Tibial nerve (tissue), 4 donors: ENCODE data around the gene CYP19A1. TPM values are rescaled to one million over a fixed set of nuclear protein-coding genes. Genes with fewer than 3 reads are reported as not detected.

Source experiments
- DNase-seq, 2 donors: peaks; one replicate each; pipeline ENCODE4 v3.0.0-alpha.2; 2019; ENCODE audit warnings: low spot score in 2 of 2
- H3K27ac ChIP-seq, 4 donors: fragments of 200-600 bp; sonication (generic) in 3 of 4; one replicate each; pipeline ENCODE4 v1.5.1; 2017 to 2019; ENCODE audit warnings: mild to moderate bottlenecking in 1 of 4
- H3K27me3 ChIP-seq, 2 donors: fragments of 200-600 bp; sonication (generic) in 1 of 2; one replicate each; pipeline versions ENCODE4 v1.5.1 to v1.6.0; 2017 to 2019
- H3K36me3 ChIP-seq, 3 donors: fragments of 200-600 bp; sonication (generic); one replicate each; pipeline ENCODE4 v1.5.1; 2018 to 2019
- H3K4me1 ChIP-seq, 4 donors: fragments of 200-600 bp; sonication (generic) in 3 of 4; one replicate each; pipeline ENCODE4 v1.5.1; 2017 to 2019
- H3K4me3 ChIP-seq, 4 donors: fragments of 200-600 bp; sonication (generic) in 3 of 4; one replicate each; pipeline ENCODE4 v1.5.1; 2017 to 2019; ENCODE audit warnings: mild to moderate bottlenecking in 1 of 4, moderate library complexity in 1 of 4
- H3K9me3 ChIP-seq, 4 donors: fragments of 200-600 bp; sonication (generic) in 3 of 4; one replicate each; pipeline ENCODE4 v1.5.1; 2017 to 2019
- CTCF ChIP-seq, 5 experiments: fragments of 200-600 bp in 3 of 5; fragments of 450-650 bp in 2 of 5; sonication (generic) in 3 of 5; IDR thresholded peaks; one replicate each; pipeline ENCODE4 v1.5.1; 2016 to 2019; ENCODE audit warnings: antibody characterized with exemption in 5 of 5, mild to moderate bottlenecking in 3 of 5, moderate library complexity in 2 of 5
- EP300 ChIP-seq, 2 donors: sonication (generic); formaldehyde crosslinking; IDR thresholded peaks; one replicate each; pipeline ENCODE4 v1.6.1; 2017; ENCODE audit warnings: antibody characterized with exemption in 2 of 2, mild to moderate bottlenecking in 1 of 2
- POLR2A ChIP-seq, 2 donors: fragments of 450-650 bp; IDR thresholded peaks; one replicate each; pipeline ENCODE4 v1.6.1; 2017; ENCODE audit warnings: antibody characterized with exemption in 2 of 2, mild to moderate bottlenecking in 2 of 2, moderate library complexity in 2 of 2
- WGBS, 2 donors: methylation state at CpG; one replicate each; pipeline ENCODE4 v1.1.5; 2018; 5-methylcytosine and 5-hydroxymethylcytosine counted together
- total RNA-seq, 4 donors: library from RNA; depleted of rRNA; stranded (reverse); fragments of >200 nt; gene quantifications; one replicate each; pipeline ENCODE4 v1.1.0, GENCODE V29; 2016

CYP19A1 gene
- total RNA-seq, 4 donors from 2014 or later: 6.3 to 124 (median 15.6) TPM

- TF ChIP-seq EP300 (IDR thresholded peaks at IDR 0.05) (no peak), CTCF (IDR thresholded peaks at IDR 0.05) (no peak), POLR2A (IDR thresholded peaks at IDR 0.05) (no peak)
- DNase-seq: no peak
- H3K36me3 ChIP-seq: no peaks in the 10 kb centered on the region
- no peak overlapping the region for H3K4me3 ChIP-seq
- WGBS, 2 donors: 90 to 91% methylated on average over 1 of the region's 1 CpG
- H3K27me3 ChIP-seq: no peaks in the 10 kb centered on the region
- no peaks in the 10 kb centered on the region for H3K9me3 ChIP-seq
- H3K27ac ChIP-seq: no peak overlapping the region
- H3K4me1 ChIP-seq: no peaks in the 10 kb centered on the region
Observed at GRCh38 chr15:51245628-51246027, 92.8 kb downstream of the CYP19A1 start.

GRCh38 chr15:51244423-51244869 lies 94.0 kb downstream of the CYP19A1 start:
- Histone ChIP-seq H3K27ac (no peak overlapping the region), H3K9me3 (no peaks in the 10 kb centered on the region), H3K4me1 (no peaks in the 10 kb centered on the region), H3K4me3 (no peak overlapping the region), H3K27me3 (no peaks in the 10 kb centered on the region), H3K36me3 (no peaks in the 10 kb centered on the region)
- no peak for TF ChIP-seq EP300 (IDR thresholded peaks at IDR 0.05)
- no peak for TF ChIP-seq CTCF (IDR thresholded peaks at IDR 0.05)
- 44 to 53% methylated on average over 2 of the region's 2 CpGs for WGBS, 2 donors
- no peak for DNase-seq

- Histone ChIP-seq H3K4me1 (no peaks in the 10 kb centered on the region), H3K36me3 (no peaks in the 10 kb centered on the region), H3K4me3 (no peak overlapping the region), H3K9me3 (no peaks in the 10 kb centered on the region), H3K27ac (no peak overlapping the region), H3K27me3 (no peaks in the 10 kb centered on the region)
- no peak for TF ChIP-seq EP300 (IDR thresholded peaks at IDR 0.05)
- TF ChIP-seq POLR2A (IDR thresholded peaks at IDR 0.05): no peak
- no peak for TF ChIP-seq CTCF (IDR thresholded peaks at IDR 0.05)
- DNase-seq: no peak
Observed at GRCh38 chr15:51243774-51244173, 94.6 kb downstream of the CYP19A1 start.

GRCh38 chr15:51240066-51240465 lies 98.3 kb downstream of the CYP19A1 start:
- peaks cover 0 to 3% of the 10 kb centered on the region in 2 donors for H3K27me3 ChIP-seq
- WGBS, 2 donors: 38 to 45% methylated on average over 4 of the region's 4 CpGs
- TF ChIP-seq EP300 (IDR thresholded peaks at IDR 0.05): no peak
- no peak for TF ChIP-seq CTCF (IDR thresholded peaks at IDR 0.05)
- no peak for TF ChIP-seq POLR2A (IDR thresholded peaks at IDR 0.05)
- no peak overlapping the region for H3K4me3 ChIP-seq
- H3K36me3 ChIP-seq: no peaks in the 10 kb centered on the region
- no peak for DNase-seq
- H3K9me3 ChIP-seq: no peaks in the 10 kb centered on the region
- no peaks in the 10 kb centered on the region for H3K4me1 ChIP-seq
- H3K27ac ChIP-seq: no peak overlapping the region

GRCh38 chr15:51237816-51238215 lies 100.6 kb downstream of the CYP19A1 start:
- no peak for TF ChIP-seq EP300 (IDR thresholded peaks at IDR 0.05)
- no peak for TF ChIP-seq POLR2A (IDR thresholded peaks at IDR 0.05)
- TF ChIP-seq CTCF (IDR thresholded peaks at IDR 0.05): no peak
- WGBS, 2 donors: 83 to 85% methylated on average over 3 of the region's 3 CpGs
- H3K4me3 ChIP-seq: no peak overlapping the region
- H3K27me3 ChIP-seq: peaks cover 0 to 3% of the 10 kb centered on the region in 2 donors
- no peak for DNase-seq
- no peaks in the 10 kb centered on the region for H3K4me1 ChIP-seq
- H3K9me3 ChIP-seq: no peaks in the 10 kb centered on the region
- H3K27ac ChIP-seq: no peak overlapping the region
- H3K36me3 ChIP-seq: no peaks in the 10 kb centered on the region
